H1 (cell line): ENCODE data around the gene CDKN2B-AS1. TPM values are rescaled to one million over a fixed set of nuclear protein-coding genes. Genes with fewer than 3 reads are reported as not detected.

Experiments used
- CTCF ChIA-PET: fragments of 300-600 bp; sonication (Branson Sonifier 250); formaldehyde crosslinking; loops from one replicate; lab custom pipeline; 2021; ENCODE audit not compliant: partially characterized antibody; lab: Charles Lee
- POLR2A ChIA-PET: fragments of 300-600 bp; sonication (Branson Sonifier 250); formaldehyde crosslinking; loops from one replicate; lab custom pipeline; 2021; ENCODE audit warnings: inconsistent platforms; ENCODE audit not compliant: partially characterized antibody; lab: Charles Lee
- DNase-seq, 2 experiments: peaks; one replicate each; pipeline versions ENCODE4 v3.0.0 to v3.0.0-alpha.2; 2010 to 2022; ENCODE audit warnings: low spot score in 2 of 2, low read depth in 1 of 2, mixed read lengths in 1 of 2
- FAIRE-seq: peaks from 2 replicates; lab custom pipeline; 2011; peaks lifted over from hg19 to GRCh38; lab: Jason Lieb, UNC
- H2AFZ ChIP-seq: 2 replicates; pipeline ENCODE4 v1.8.1; 2012; ENCODE audit warnings: low read length, inconsistent platforms
- H2AK5ac ChIP-seq: 2 replicates; pipeline ENCODE4 v1.6.1; 2013; ENCODE audit warnings: low read depth, low read length
- H2BK120ac ChIP-seq: replicated peaks from 2 replicates; pipeline ENCODE3; 2013; ENCODE audit warnings: low read depth, low read length, inconsistent platforms
- H2BK12ac ChIP-seq: 2 replicates; pipeline ENCODE4 v1.6.1; 2013; ENCODE audit warnings: low read depth, low read length
- H2BK15ac ChIP-seq: 2 replicates; pipeline ENCODE4 v1.6.1; 2013; ENCODE audit warnings: low read length
- H2BK20ac ChIP-seq: 2 replicates; pipeline ENCODE4 v1.6.1; 2013; ENCODE audit warnings: low read length
- H2BK5ac ChIP-seq: 2 replicates; pipeline ENCODE4 v1.6.1; 2013; ENCODE audit warnings: low read depth, low read length
- H3K14ac ChIP-seq: 2 replicates; pipeline ENCODE4 v1.6.1; 2013; ENCODE audit warnings: inconsistent platforms; ENCODE audit not compliant: insufficient read length
- H3K18ac ChIP-seq: 2 replicates; pipeline ENCODE4 v1.6.1; 2013; ENCODE audit warnings: low read length; ENCODE audit errors: extremely low read depth
- H3K23ac ChIP-seq: 2 replicates; pipeline ENCODE4 v1.6.1; 2013; ENCODE audit warnings: inconsistent platforms; ENCODE audit not compliant: insufficient read length
- H3K23me2 ChIP-seq: 2 replicates; pipeline ENCODE4 v1.6.1; 2013; ENCODE audit warnings: low read depth, low read length
- H3K27ac ChIP-seq: 2 replicates; pipeline ENCODE4 v1.6.1; 2011; ENCODE audit warnings: low read depth, low read length, inconsistent platforms
- H3K27me3 ChIP-seq, 4 experiments: replicated peaks in 1 of 4; 1 replicate in 1 of 4; 2 replicates in 3 of 4; pipeline versions ENCODE4 v1.6.1 to v1.8.1; 2011 to 2013; ENCODE audit warnings: low read length in 3 of 4, mild to moderate bottlenecking in 3 of 4, inconsistent platforms in 2 of 4, mixed read lengths in 2 of 4, moderate library complexity in 1 of 4; ENCODE audit not compliant: control insufficient read depth in 3 of 4, insufficient read depth in 3 of 4; ENCODE audit errors: extremely low read depth in 1 of 4
- H3K36me3 ChIP-seq, 4 experiments: 2 replicates each; pipeline versions ENCODE4 v1.6.1 to v1.8.1; 2011 to 2013; ENCODE audit warnings: mild to moderate bottlenecking in 4 of 4, low read length in 3 of 4, moderate library complexity in 2 of 4, control low read depth in 1 of 4, inconsistent platforms in 1 of 4; ENCODE audit not compliant: insufficient read depth in 4 of 4, control insufficient read depth in 2 of 4
- H3K4ac ChIP-seq: replicated peaks from 2 replicates; pipeline ENCODE3; 2013; ENCODE audit warnings: low read length, low read depth, mixed read lengths, inconsistent platforms; ENCODE audit not compliant: insufficient read length
- H3K4me1 ChIP-seq, 4 experiments: replicated peaks in 1 of 4; 1 replicate in 1 of 4; 2 replicates in 3 of 4; pipeline versions ENCODE4 v1.6.1 to v1.8.1; 2011 to 2013; ENCODE audit warnings: low read length in 3 of 4, inconsistent platforms in 2 of 4, mixed read lengths in 1 of 4; ENCODE audit not compliant: insufficient read depth in 4 of 4, control insufficient read depth in 3 of 4
- H3K4me2 ChIP-seq, 2 experiments: 2 replicates each; pipeline versions ENCODE4 v1.6.1 to v1.8.1; 2011 to 2013; ENCODE audit warnings: low read depth in 2 of 2, low read length in 2 of 2, control low read depth in 1 of 2, inconsistent platforms in 1 of 2, mild to moderate bottlenecking in 1 of 2; ENCODE audit not compliant: insufficient read depth in 1 of 2
- H3K4me3 ChIP-seq, 4 experiments: fragments of 200-600, 300-600 bp in 1 of 4; sonication (generic), shearing (Covaris generic), sonication (Bioruptor Twin) in 1 of 4; 2 replicates each; pipeline versions ENCODE4 v1.5.1 to v1.8.1; 2011 to 2016; ENCODE audit warnings: low read length in 4 of 4, low read depth in 3 of 4, control low read depth in 2 of 4, inconsistent platforms in 2 of 4, mild to moderate bottlenecking in 2 of 4, mixed read lengths in 1 of 4, moderate library complexity in 1 of 4; ENCODE audit not compliant: insufficient read depth in 2 of 4; ENCODE audit errors: extremely low read depth in 1 of 4
- H3K56ac ChIP-seq: replicated peaks from 2 replicates; pipeline ENCODE3; 2013; ENCODE audit warnings: low read depth, mild to moderate bottlenecking, mixed read lengths, low read length, inconsistent platforms; ENCODE audit not compliant: insufficient read length
- H3K79me1 ChIP-seq: 2 replicates; pipeline ENCODE4 v1.6.1; 2013; ENCODE audit warnings: low read depth, low read length, control low read depth
- H3K79me2 ChIP-seq, 2 experiments: 2 replicates each; pipeline versions ENCODE4 v1.6.1 to v1.8.1; 2012 to 2013; ENCODE audit warnings: low read length in 2 of 2, mild to moderate bottlenecking in 2 of 2, inconsistent platforms in 1 of 2; ENCODE audit not compliant: insufficient read depth in 2 of 2, control insufficient read depth in 1 of 2
- H3K9ac ChIP-seq, 4 experiments: replicated peaks in 1 of 4; 1 replicate in 1 of 4; 2 replicates in 3 of 4; pipeline versions ENCODE4 v1.6.1 to v1.8.1; 2011 to 2013; ENCODE audit warnings: low read depth in 3 of 4, low read length in 3 of 4, control low read depth in 2 of 4, mild to moderate bottlenecking in 2 of 4, moderate library complexity in 2 of 4, inconsistent platforms in 1 of 4; ENCODE audit errors: extremely low read depth in 1 of 4
- H3K9me3 ChIP-seq, 2 experiments: 2 replicates each; pipeline versions ENCODE4 v1.6.1 to v1.8.1; 2012 to 2013; ENCODE audit warnings: mild to moderate bottlenecking in 2 of 2, moderate library complexity in 2 of 2, control low read depth in 1 of 2, inconsistent platforms in 1 of 2, low read depth in 1 of 2, low read length in 1 of 2, mixed read lengths in 1 of 2; ENCODE audit not compliant: insufficient read depth in 2 of 2
- H4K20me1 ChIP-seq, 2 experiments: replicated peaks in 1 of 2; 2 replicates each; pipeline versions ENCODE3 to v1.8.1; 2011 to 2013; ENCODE audit warnings: inconsistent platforms in 2 of 2, low read length in 2 of 2, mild to moderate bottlenecking in 1 of 2; ENCODE audit not compliant: insufficient read depth in 2 of 2, control insufficient read depth in 1 of 2
- H4K5ac ChIP-seq: 2 replicates; pipeline ENCODE4 v1.6.1; 2013; ENCODE audit warnings: low read length, low read depth, mixed read lengths, inconsistent platforms; ENCODE audit not compliant: insufficient read length
- H4K8ac ChIP-seq: 2 replicates; pipeline ENCODE4 v1.8.0; 2013; ENCODE audit warnings: mild to moderate bottlenecking, moderate library complexity, low read length, inconsistent platforms; ENCODE audit not compliant: insufficient read depth; ENCODE audit errors: extremely low read depth
- H4K91ac ChIP-seq: replicated peaks from 2 replicates; pipeline ENCODE3; 2013; ENCODE audit warnings: low read length, mixed read lengths, inconsistent platforms; ENCODE audit not compliant: insufficient read length
- NANOG ChIP-seq: IDR thresholded peaks from 2 replicates; pipeline ENCODE4 v1.6.1; 2011; ENCODE audit warnings: low read length, low read depth, mild to moderate bottlenecking, inconsistent platforms; ENCODE audit not compliant: insufficient read depth, poor library complexity, severe bottlenecking
- WGBS, 2 experiments: shearing (Covaris generic) in 1 of 2; methylation state at CpG; one replicate each; pipeline versions ENCODE4 v1.1.6 to v1.1.7; 2013 to 2015; ENCODE audit warnings: low lambda C conversion rate in 2 of 2, mixed read lengths in 2 of 2, inconsistent platforms in 1 of 2, low coverage in 1 of 2, missing lambda C conversion rate in 1 of 2; ENCODE audit not compliant: insufficient replicate concordance in 2 of 2, insufficient coverage in 1 of 2, insufficient read length in 1 of 2; ENCODE audit errors: extremely low coverage in 1 of 2, missing lambda C conversion rate in 1 of 2; 5-methylcytosine and 5-hydroxymethylcytosine counted together
- polyA plus RNA-seq, 7 experiments: library from polyadenylated mRNA; depleted of rRNA in 3 of 7; stranded (reverse) in 5 of 7; unstranded in 2 of 7; fragments of >200 nt in 5 of 7; fragments of 200-250 nt in 2 of 7; gene quantifications; 1 replicate in 5 of 7; 2 replicates in 1 of 7; 4 replicates in 1 of 7; pipeline versions ENCODE4 v1.2.1 to v1.2.3, GENCODE V29; 2011 to 2013; ENCODE audit warnings: missing spikeins in 2 of 7, mixed read lengths in 2 of 7
- total RNA-seq: library from RNA; stranded (reverse); fragmentation: NEBNext Ultra II Directional; extraction: Animal tissue kit (Norgen Biotek cat#: 25700); gene quantifications from 2 replicates; pipeline ENCODE4 v1.2.1, GENCODE V29; 2021
- TF ChIP-seq, protein P1 (sequence below), 3 experiments: IDR thresholded peaks; 1 replicate in 2 of 3; 2 replicates in 1 of 3; pipeline versions ENCODE4 v1.5.1 to v1.6.1; 2011; ENCODE audit warnings: low read length in 3 of 3, mild to moderate bottlenecking in 3 of 3, inconsistent platforms in 2 of 3, low read depth in 1 of 3, moderate library complexity in 1 of 3; ENCODE audit not compliant: insufficient read depth in 1 of 3; ENCODE audit errors: control extremely low read depth in 1 of 3
- TF ChIP-seq, protein P2 (sequence below): IDR thresholded peaks from 2 replicates; pipeline ENCODE4 v1.6.1; 2011; ENCODE audit warnings: low read depth, mild to moderate bottlenecking, low read length; ENCODE audit not compliant: insufficient read depth

Gene CDKN2B-AS1
- total and polyA plus RNA-seq, 2 of the 8 experiments (the other 6 are each of a cell fraction or from before 2014, with no cell fraction given), result not detected

DNA sequence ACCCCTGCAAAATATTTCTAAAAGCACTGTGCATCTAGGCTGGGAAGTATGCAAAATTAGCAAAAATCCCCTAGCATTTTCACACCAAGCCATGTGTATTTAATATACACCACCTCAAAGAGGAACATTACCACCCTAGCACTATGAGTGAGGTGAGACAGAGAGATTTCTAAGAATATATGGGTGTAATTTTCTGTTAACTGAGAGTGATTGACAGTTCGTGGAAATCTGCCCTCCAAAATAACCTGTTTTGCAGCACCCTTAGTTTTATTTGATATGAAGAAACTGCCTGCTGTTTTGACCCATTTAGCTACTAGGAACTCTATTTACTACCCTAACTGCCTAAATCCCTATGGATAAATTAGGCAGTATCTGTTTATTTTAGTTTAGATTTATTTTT, 78.8 kb downstream of the CDKN2B-AS1 start:
- ChIA-PET POLR2A (interaction anchor here (1.1 kb wide), 1 partner anchor 11 kb away, joined by 3 read pairs; no protein-coding TSS in a partner anchor), CTCF (interaction anchor here (1.5 kb wide), 1 partner anchor 166 kb away, joined by 5 read pairs; no protein-coding TSS in a partner anchor)
- FAIRE-seq, result no peak
- H3K9ac ChIP-seq, result no peak overlapping the region
- no peak overlapping the region for H2BK20ac ChIP-seq
- no peak for DNase-seq
- no peak overlapping the region for H2BK12ac ChIP-seq
- H3K9me3 ChIP-seq, result no peaks in the 10 kb centered on the region
- H3K36me3 ChIP-seq, result no peaks in the 10 kb centered on the region
- H2BK15ac ChIP-seq, result no peak overlapping the region
- TF ChIP-seq, protein P1, sequence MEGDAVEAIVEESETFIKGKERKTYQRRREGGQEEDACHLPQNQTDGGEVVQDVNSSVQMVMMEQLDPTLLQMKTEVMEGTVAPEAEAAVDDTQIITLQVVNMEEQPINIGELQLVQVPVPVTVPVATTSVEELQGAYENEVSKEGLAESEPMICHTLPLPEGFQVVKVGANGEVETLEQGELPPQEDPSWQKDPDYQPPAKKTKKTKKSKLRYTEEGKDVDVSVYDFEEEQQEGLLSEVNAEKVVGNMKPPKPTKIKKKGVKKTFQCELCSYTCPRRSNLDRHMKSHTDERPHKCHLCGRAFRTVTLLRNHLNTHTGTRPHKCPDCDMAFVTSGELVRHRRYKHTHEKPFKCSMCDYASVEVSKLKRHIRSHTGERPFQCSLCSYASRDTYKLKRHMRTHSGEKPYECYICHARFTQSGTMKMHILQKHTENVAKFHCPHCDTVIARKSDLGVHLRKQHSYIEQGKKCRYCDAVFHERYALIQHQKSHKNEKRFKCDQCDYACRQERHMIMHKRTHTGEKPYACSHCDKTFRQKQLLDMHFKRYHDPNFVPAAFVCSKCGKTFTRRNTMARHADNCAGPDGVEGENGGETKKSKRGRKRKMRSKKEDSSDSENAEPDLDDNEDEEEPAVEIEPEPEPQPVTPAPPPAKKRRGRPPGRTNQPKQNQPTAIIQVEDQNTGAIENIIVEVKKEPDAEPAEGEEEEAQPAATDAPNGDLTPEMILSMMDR (IDR thresholded peaks at IDR 0.05; ENCODE audit: control extremely low read depth in 1 of 3, insufficient read depth in 1 of 3, low read depth in 1 of 3, low read length in 3 of 3), result no peak
- TF ChIP-seq NANOG, result no peak
- TF ChIP-seq, protein P2, sequence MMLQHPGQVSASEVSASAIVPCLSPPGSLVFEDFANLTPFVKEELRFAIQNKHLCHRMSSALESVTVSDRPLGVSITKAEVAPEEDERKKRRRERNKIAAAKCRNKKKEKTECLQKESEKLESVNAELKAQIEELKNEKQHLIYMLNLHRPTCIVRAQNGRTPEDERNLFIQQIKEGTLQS, result no peak
- no peak overlapping the region for H3K23ac ChIP-seq
- H3K23me2 ChIP-seq, result no peaks in the 10 kb centered on the region
- no peak overlapping the region for H3K27ac ChIP-seq
- H4K8ac ChIP-seq, result no peak overlapping the region
- H3K18ac ChIP-seq, result no peak overlapping the region
- H3K4me2 ChIP-seq, result no peak overlapping the region
- no peak overlapping the region for H3K4me3 ChIP-seq
- no peak overlapping the region for H3K14ac ChIP-seq
- H4K91ac ChIP-seq, result no peak overlapping the region
- H2BK5ac ChIP-seq, result no peak overlapping the region
- no peak overlapping the region for H2BK120ac ChIP-seq
- no peak overlapping the region for H3K4ac ChIP-seq
- H3K79me1 ChIP-seq, result no peaks in the 10 kb centered on the region
- H4K5ac ChIP-seq, result no peak overlapping the region
- no peak overlapping the region for H2AFZ ChIP-seq
- H3K56ac ChIP-seq, result no peak overlapping the region
- no peaks in the 10 kb centered on the region for H4K20me1 ChIP-seq
- no peak overlapping the region for H2AK5ac ChIP-seq
- no peaks in the 10 kb centered on the region for H3K79me2 ChIP-seq
- WGBS, 2 experiments, result 79% methylated on average over 1 of the region's 1 CpG; no CpG with 5 or more reads in 1 of the 2 experiments
- no peaks in the 10 kb centered on the region for H3K4me1 ChIP-seq
- H3K27me3 ChIP-seq, result no peaks in the 10 kb centered on the region
